HG03521 (cell line): ENCODE data around the gene PVR.
"Not testable (repeated sequence)": the region's sequence is repeated elsewhere in the genome, so short reads cannot be mapped to it uniquely, and the experiment has no call there.

Experiments used
- ATAC-seq: cut with Tn5 transposase; IDR thresholded peaks from one replicate; pipeline ENCODE4 v1.9.1; 2021; ENCODE audit warnings: mild to moderate bottlenecking, moderate library complexity; ENCODE audit not compliant: unreplicated experiment

The PVR gene

DNA sequence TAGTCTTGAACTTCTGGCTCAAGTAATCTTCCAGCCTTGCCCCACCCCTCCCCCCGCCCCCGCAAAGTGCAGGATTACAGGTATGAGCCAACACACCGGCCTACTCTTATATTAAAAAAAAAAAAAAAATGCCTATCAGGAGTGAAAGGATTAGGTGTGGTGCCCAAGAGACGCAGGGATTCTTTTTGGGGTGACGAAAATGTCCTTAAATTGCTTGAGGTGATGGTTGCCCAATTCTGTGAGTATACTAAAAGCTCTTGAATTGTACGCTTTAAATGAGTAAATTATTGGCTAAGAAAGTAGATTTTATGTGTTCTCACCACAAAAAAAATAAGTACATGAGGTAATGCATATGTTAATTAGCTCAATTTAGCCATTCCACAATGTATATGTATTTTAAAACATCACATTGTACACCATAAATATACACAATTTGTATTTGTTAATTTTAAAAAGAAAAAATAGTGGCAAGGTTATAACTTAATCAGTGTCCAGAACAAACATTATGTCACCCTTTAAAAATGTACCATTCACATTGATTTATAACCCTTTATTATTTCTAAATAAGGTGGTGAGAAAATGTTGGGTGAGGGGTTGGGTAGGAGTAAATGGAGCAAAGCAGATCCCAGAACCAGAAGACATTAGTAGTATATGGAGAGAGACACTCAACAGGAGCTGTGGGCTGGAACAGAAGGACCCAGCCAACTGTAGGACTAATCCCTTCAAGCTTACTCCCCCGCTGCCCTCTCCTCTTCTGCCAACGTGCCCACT is 26.4 kb upstream of the PVR start:
- no peak for ATAC-seq

DNA sequence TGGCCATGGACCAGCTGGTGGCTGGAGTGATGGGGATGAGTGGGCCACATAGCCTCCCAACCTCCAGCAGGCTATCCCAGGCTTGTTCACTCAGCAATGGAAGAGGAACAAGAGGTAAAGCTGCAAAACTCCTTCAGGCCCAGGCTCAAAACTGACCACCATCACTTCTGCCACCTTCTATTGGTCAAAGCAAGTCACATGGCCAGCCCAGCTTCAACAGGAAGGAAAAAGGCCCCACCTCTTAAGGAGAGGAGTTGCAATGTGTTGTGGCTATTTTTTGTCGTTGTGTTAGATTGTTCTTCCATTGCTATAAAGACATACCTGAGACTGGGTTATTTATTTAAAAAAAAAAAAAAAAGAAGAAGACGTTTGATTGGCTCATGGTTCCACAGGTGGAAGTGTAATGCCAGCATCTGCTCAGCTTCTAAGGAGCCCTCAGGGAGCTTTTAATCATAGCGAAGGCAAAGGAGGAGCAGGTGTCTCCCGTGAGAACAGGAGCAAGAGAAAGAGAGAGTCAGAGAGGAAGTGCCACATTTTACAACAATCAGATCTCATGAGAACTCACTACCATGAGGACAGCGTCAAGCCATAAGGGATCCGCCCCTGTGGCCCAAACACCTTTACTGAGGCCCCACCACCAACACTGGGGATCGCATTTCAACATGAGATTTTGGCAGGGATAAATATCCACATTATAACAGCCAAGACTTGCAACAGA is 24.9 kb upstream of the PVR start:
- no peak for ATAC-seq

DNA sequence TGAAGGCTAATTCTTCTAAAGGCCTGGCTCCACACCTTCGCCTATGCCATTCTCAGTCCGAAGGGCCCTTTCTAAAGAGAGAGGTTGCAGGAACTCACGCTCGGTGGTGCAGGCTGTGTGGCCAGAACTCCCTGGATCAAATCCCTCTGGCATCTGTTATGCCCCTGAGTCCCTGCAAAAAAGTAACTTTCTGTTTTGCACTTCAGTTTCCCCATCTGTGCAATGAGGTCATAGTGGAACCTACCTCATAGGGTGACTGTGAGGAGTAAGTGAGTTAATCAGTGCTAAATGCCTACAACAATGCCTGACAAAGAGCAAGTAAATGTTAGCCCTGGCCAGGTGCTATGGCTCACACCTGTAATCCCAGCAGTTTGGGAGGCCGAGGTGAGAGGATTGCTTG is 23.0 kb upstream of the PVR start:
- ATAC-seq = no peak

DNA sequence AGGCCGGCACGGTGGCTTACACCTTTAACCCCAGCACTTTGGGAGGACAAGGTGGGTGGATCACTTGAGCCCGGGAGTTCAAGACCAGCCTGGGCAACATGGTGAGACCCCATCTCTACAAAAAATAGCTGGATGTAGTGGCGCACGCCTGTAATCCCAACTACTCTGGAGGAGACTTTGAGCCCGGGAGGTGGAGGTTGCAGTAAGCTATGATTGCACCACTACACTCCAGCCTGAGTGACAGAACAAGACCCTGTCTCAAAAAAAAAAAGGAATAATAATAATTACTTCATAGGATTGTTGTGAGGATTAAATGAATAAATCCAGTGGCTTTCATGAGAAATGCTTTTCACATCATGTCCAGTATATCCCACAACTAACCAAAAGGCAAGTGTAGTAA is 22.3 kb upstream of the PVR start:
- no peak for ATAC-seq

DNA sequence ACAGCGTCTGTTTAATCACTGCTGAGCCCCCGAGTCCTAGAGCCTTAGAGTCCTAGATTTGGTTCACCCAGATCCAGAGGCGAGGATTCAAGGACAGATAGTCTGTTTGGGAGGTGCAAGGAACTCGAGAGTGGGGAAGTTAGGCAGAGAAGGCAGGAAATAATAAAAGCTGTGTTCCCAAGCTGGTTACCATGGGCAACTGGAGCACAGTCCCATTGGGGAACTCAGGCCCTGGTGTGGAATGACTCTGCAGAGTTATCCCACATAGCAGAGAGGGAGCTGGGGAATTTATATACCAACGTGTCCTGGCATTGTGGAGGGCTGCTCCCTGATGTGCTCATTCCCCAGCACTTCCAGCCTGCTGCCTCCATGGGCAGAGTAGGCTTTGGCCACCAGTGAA is 20.6 kb upstream of the PVR start:
- ATAC-seq = no peak

DNA sequence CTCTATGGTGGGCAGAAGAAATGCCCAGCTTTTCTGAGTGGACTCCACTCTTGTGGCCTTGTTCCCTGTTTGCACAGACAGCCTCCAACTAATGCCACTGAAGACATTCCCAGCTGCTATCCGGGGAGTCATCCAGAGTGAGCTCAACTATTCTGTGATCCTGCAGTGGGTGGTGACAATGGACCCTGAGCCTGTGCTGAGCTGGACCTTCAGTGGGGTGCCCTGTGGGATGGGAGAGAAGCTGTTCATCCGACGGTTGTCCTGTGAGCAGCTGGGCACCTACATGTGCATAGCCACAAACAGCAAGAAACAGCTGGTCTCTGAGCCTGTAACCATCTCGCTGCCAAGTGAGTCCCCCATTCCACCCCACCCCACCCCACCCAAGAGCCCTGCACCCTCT is 20.1 kb upstream of the PVR start:
- no peak for ATAC-seq

DNA sequence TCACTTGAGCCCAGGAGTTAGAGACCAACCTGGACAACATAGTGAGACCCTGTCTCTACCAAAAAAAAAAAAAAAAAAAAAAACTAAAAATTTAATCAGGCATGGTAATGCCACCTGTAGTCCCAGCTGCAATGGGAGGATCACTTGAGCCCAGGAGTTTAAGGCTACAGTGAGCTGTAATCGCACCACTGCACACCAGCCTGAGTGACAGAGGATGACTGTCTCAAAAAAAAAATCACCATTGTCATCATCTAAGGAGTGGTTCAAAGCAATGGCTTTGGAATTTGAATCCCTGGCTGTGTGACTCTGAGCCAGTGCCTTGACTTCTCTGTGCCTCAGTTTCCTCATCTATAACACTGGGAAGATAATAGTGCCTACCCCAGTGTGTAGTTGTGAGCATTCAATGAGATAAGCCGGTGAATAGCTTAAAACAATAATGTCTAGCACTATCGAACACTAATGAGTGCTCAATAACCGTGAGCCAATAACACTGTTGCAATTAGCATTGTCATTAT is 18.8 kb upstream of the PVR start:
- no peak for ATAC-seq

DNA sequence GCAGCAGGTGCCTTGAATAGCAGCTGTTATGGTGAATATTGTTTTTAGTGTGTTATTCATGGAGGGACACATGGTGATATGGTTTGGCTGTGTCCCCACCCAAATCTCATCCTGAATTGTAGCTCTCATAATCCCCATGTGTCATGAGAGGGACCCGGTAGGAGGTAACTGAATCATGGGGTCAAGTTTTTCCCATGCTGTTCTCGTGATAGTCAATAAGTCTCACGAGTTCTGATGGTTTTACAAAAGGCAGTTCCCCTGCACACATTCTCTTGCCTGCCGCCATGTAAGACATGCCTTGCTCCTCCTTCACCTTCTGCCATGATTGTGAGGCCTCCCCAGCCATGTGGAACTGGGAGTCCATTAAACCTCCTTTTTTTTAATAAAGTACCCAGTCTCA is 18.1 kb upstream of the PVR start:
- ATAC-seq = not testable (repeated sequence)

DNA sequence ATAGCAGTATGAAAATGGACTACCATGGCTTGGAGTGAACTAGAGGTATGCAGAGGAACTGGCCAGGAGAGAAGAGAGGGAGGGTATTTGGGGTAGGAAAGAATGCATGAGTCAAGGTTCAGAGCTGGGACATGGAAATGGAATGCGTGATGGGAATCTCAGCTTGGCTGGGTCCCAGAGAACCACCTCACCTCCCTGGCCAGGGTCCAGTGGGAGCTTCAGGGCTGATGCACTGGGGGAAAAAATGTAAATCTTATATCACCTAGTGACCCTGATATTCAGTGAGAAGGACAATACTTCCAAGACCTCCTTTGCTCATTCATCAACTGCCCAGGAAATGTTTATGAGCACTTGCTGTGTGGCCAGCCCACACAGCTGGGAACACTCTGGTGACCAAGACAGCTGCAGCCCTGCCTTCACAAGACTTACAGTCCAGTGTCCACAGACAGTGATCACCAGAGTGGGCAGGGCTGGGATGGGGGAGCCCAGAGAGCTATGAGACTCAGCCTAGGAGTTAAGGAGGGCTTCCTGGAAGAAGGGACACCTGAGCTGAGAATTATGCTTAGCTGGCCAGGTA is 17.6 kb upstream of the PVR start:
- ATAC-seq = no peak

DNA sequence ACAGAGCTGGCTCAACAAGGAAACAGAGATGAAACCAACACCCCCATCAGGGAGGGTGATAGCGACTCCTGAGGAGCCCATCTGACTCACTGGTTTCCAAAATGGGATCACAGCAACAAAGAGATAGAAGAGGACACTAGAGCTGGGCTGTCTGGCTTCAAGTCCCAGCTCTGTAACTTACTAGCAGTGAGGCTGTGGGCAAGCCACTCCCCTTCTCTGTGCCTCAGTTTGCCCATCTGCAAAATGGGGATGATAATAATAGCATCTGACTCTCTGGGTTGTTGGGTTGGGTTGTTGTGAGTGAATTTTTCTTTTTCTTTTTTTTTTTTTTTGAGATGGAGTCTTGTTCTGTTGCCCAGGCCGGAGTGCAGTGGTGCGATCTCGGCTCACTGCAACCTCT is 16.1 kb upstream of the PVR start:
- ATAC-seq = no peak

DNA sequence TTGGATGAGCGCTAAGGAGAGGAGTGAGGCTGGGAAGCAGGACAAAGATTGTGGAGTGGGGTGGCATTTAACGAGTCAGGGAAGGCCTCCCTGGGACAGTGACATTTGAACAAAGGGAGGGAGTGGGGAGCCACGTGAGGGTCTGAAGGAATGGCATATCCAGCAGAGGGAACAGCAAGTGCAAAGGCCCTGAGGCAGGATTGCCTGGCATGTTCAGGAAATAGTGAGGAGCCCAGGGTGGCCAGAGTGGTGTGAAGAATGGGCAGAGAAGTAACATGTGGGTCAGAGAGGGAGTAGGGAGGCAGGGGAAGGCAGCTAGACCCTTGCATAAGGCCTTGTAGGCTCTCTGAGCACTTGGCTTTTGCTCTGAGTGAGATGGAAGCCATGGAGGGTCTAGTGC is 14.9 kb upstream of the PVR start:
- ATAC-seq = no peak

DNA sequence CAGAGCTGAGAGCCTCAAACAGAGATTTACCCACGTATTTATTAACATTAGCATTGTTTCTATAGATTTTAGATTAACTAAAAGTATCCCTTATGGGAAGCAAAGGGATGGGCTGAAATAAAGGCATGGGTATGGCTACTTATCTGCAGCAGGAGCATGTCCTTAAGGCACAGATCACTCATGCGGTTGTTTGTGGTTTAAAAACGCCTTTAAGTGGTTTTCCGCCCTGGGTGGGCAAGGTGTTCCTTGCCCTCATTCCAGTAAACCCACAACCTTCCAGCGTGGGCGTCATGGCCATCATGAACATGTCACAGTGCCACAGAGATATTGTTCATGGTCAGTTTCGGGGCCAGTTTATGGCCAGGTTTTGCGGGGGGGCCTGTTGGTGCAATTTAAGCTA is 12.1 kb upstream of the PVR start:
- not testable (repeated sequence) for ATAC-seq

DNA sequence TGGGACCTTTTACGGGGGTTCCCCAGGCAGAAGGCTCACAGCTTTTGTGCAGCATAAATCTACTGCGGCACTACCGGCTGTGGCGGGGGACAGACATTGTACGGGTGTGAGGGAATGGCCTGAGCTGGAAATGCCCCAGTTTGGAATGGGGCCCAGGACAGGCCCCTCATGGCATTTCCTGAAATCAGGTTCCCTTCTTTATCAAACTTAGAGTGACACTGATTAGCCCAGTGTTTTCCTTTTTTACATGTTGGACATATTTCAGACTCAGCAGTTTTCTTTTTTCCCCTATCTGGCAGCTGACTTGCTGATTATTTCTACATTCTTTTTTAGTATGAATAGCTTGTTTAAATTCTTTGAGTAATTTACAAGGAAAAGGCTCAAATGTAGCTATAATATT is 9.7 kb upstream of the PVR start:
- not testable (repeated sequence) for ATAC-seq

DNA sequence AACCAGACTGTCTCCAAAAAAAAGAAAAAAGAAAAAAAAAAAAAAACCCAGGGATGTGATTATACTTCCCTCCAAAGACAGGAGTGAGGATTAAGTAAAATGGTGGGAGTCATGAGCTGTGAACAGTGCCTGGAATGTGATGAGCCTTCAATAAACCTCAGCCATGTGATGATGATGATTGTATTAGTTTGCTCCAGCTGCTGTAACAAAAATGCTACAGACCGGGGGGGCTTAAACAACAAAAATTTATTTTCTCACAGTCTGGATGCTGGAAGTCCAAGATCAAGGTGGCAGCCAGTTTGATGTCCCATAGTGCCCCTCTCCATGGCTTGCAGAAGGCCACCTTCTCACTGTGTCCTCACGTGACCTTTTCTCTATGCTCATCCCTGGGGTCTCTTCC is 8.9 kb upstream of the PVR start:
- no peak for ATAC-seq

DNA sequence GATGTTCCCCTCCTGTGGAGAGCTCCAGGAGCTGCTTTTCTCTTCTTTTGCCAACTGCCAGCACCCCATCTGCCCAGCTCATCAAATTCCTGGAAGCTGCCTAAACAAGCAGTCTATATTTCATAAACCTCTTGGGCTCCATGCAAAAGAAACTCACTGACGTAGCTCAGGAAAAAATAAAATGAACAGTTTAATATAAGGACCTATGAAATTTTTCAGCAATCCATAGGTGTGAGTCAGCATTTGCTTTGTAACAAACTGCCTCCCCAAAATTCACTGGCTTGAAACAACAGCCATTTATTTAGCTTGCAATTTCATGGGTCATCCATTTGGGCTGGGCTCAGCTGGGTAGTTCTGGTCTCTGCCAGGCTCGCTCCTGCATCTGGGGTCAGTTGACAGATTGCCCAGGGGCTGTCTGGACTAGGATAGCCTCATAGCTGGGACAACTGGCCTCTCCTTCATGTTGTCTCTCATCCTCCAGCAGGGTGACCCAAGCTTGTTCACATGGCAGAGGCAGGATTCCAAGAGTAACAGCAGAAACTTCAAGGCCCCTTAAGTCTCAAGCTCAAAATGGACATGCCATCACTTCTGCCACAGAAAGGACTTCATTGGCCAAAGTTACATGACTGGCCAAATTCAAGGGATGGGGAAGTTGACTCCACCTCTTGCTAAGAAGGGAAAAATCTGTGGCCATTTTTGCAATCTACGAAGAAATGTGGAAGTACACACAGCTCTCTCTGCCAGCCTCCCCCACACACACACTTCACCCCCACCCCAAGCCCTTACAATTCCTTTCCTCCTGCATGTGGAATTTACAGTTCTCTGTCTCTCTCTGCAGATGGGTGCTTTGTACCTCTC is 7.9 kb upstream of the PVR start:
- no peak for ATAC-seq

DNA sequence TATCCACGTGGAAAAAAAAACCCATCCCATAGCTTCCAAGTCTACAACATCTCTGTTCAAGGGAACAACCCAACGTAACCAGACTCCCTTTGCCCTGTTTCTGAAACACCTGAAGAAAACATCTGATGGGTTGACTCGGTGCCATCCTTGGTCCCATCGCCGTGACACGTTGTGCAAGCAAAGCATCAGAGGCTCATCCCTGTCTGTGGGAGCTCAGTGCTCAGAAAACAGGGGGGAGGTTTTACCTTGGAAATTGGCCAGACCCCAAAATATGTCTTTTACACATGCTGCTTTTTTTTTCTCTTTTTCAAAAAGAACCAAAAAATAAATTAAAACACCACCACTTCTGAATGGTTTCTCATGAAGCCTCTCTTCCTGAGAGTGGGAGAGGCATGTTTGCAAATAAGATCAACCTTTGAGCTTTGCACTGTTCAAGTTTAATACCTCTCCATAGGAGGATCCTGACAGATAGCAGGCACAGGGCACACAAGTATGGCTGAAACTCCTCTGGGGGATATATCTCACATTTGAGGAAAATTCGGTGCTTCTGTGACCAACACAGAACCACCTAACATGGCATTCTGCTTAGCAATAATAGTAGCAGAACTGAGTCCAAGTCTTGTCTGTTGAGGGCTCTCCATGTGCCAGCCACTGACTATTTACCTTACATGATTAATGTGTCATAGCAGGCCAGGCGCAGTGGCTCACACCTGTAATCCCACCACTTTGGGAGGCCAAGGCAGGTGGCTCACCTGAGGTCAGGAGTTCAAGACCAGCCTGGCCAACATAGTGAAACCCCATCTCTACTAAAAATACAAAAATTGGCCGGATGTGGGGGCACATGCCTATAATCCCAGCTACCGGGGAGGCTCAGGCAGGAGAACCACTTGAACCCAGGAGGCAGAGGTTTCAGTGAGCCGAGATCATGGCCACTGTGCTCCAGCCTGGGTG is 7.0 kb upstream of the PVR start:
- no peak for ATAC-seq

DNA sequence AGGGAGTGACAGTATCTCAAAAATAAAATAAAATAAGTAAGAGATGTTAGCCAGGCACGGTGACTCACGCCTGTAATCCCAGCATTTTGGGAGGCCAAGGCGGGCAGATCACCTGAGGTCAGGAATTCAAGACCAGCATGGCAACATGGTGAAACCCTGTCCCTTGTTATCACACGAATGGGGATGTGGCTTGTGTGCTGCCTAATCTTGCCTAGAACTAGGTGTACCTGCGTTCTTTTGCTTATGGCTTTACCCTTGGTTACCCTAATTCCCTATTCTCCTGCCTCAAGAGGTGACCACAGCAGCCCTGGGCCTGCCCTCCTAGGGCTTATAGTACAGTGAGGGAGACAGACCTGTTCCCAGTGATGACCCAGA is 6.3 kb upstream of the PVR start:
- no peak for ATAC-seq

DNA sequence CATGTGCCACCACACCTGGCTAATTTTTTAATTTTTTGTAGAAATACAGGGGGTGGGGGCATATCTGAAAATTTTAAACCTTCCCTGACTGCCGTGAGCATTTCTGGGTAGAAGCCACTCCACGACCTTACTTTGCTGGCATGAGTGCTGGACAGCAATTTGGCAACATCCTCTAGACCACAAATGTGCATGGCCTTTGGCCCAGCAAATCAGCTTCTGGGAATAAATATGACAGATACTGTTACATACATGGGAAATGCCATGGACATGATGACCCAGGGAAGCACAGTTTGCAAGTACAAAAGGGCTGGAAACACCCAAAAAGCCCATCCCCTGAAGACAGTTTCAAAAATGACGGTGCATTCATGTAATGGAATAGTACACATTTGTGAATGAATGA is 3.2 kb upstream of the PVR start:
- ATAC-seq = no peak

DNA sequence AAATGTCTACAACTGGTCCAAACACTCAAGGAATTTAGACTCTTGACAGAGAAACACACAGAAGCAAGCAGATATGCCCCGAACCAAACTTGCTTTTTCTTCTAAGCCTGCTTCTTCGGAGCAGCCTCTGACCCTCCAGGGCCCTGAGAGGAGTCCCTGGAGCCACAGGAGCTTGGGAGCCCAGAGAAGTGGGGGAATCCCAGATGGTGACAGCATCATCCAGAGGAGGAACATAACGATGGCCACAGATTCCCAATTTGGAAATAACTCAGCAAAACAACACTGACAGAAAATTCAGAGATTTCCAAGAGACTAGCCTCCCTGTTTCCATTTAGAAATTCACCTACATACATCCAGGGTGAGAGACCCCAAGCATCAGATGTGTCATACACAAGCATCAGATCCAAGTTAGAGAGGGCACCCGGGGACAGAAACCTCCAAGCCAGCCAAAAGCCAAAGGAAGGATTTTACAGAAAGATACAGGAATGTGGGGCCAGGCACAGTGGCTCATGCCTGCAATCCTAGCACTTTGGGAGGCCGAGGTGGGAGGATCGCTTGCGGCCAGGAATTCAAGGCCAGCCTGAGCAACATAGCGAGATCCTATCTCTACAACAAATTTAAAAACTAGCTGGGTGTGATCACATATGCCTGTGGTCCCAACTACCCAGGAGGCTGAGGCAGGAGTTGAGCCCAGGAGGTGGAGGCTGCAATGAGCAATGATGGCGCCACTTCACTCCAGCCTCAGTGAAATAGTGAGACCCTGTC is 2.0 kb upstream of the PVR start:
- no peak for ATAC-seq
